ENCODE measurements around the gene COP1. TPM values are rescaled to one million over a fixed set of nuclear protein-coding genes. Genes with fewer than 3 reads are reported as not detected.

The COP1 gene
- total and polyA plus RNA-seq, 2 of the 4 experiments (the other 2 are of a cell fraction): 17.8 to 35.0 TPM

- Histone ChIP-seq H3K27ac (ENCODE audit: insufficient read depth, low read length) (peak overlapping the region; percentile 40; the same call in 1 of the 2 replicates), H3K36me3 (ENCODE audit: control insufficient read depth, insufficient read depth, low read length) (peaks cover 1% of the 10 kb centered on the region; the same call in 1 of the 2 replicates), H3K9me1 (ENCODE audit: insufficient read depth, low read length) (0 out of 2 replicates have a peak, but pooled peaks cover 3% of the 10 kb centered on the region), H3K9me3 (ENCODE audit: control insufficient read depth, insufficient read depth, low read length) (no peaks in the 10 kb centered on the region), H2BK20ac (ENCODE audit: low read depth, low read length) (no peak overlapping the region), H4K5ac (ENCODE audit: low read depth, low read length) (no peak overlapping the region), H3K27me3 (ENCODE audit: control insufficient read depth, insufficient read depth, low read length) (no peaks in the 10 kb centered on the region), H3K56ac (ENCODE audit: extremely low read depth, insufficient read depth, low read length) (no peak overlapping the region), H3K79me1 (ENCODE audit: low read depth in 1 of 2, low read length in 2 of 2) (peaks cover 7 to 10% of the 10 kb centered on the region in 2 experiments), H2AFZ (replicated peaks; ENCODE audit: low read length, poor library complexity) (no peak overlapping the region), H2BK120ac (ENCODE audit: low read depth, low read length) (no peak overlapping the region), H3K4me2 (ENCODE audit: low read depth, low read length) (no peak overlapping the region), H3K4ac (ENCODE audit: low read depth, low read length) (no peak overlapping the region), H4K8ac (ENCODE audit: low read depth in 2 of 2, low read length in 2 of 2) (no peak overlapping the region), H3K14ac (replicated peaks; ENCODE audit: low read depth, low read length) (no peak overlapping the region), H3K4me3 (ENCODE audit: insufficient read depth, low read depth, low read length) (no peak overlapping the region), H4K20me1 (ENCODE audit: insufficient read depth, low read length) (no peaks in the 10 kb centered on the region), H3K23ac (ENCODE audit: low read depth, low read length) (no peak overlapping the region), H2AK9ac (replicated peaks; ENCODE audit: low read depth, low read length, poor library complexity) (no peak overlapping the region), H4K91ac (ENCODE audit: insufficient read depth, low read depth, low read length) (no peak overlapping the region), H3K18ac (ENCODE audit: low read depth, low read length) (no peak overlapping the region), H3K9ac (ENCODE audit: low read depth, low read length) (no peak overlapping the region), H3K4me1 (ENCODE audit: control insufficient read depth, insufficient read depth, low read length) (peaks cover 3% of the 10 kb centered on the region), H2BK5ac (ENCODE audit: low read depth, low read length, poor library complexity, severe bottlenecking) (peak overlapping the region; percentile 81), H2BK15ac (ENCODE audit: low read depth, low read length) (no peak overlapping the region), H2AK5ac (ENCODE audit: low read depth, low read length) (no peak overlapping the region)
- no CpG with 5 or more reads among the region's 1 CpG for WGBS, 2 experiments (ENCODE audit: extremely low coverage in 2 of 2, insufficient read length in 1 of 2)
- TF ChIP-seq CTCF (conservative IDR thresholded peaks at IDR 0.05; ENCODE audit: low read depth, low read length): peak; percentile 16; the same call in 1 of the 2 replicates
- TF ChIP-seq BHLHE40 (IDR thresholded peaks at IDR 0.05; ENCODE audit: low read depth, low read length): no peak
- no peak for TF ChIP-seq MAFK (IDR thresholded peaks at IDR 0.05; ENCODE audit: low read depth, low read length)
- ChIA-PET POLR2A (ENCODE audit: unreplicated experiment) (no interaction called here), CTCF (interaction anchor here (0.7 to 1.5 kb wide), 2 partner anchors 15 to 88 kb away, joined by 3 to 4 read pairs; partner anchors contain the start of gene COP1)
- in situ Hi-C loops (cut with MboI; ENCODE audit: low sequenced_read_pairs) (no loop called here), dilution Hi-C loops (cut with HindIII; ENCODE audit: low sequenced_read_pairs, unreplicated experiment) (no loop called here), intact Hi-C loops (cut with micrococcal nuclease) (loop anchor here (5.0 kb wide), 1 partner anchor 88 kb away; the partner anchor contains the start of gene COP1)
- ATAC-seq (ENCODE audit: low read depth) (peak; percentile 59), DNase-seq (peak; percentile 30)
- BruUV-seq (replicated peaks): no TSS peak
Measured at GRCh38 chr1:176119549-176119948, 87.5 kb downstream of the COP1 start.

All from IMR-90 (cell line).